ENCODE measurements around the gene CXCL14. TPM values are rescaled to one million over a fixed set of nuclear protein-coding genes. Genes with fewer than 3 reads are reported as not detected.

CXCL14 gene
- total RNA-seq, 1 donor from 2014 or later, result 0.38 TPM

GRCh38 chr5:135584276-135584675 lies 5.5 kb upstream of the CXCL14 start:
- intact Hi-C loops (cut with DNase I), result no loop called here
- no peaks in the 10 kb centered on the region for H3K4me1 ChIP-seq

GRCh38 chr5:135582099-135582781 lies 3.4 kb upstream of the CXCL14 start:
- Histone ChIP-seq H3K4me1 (no peaks in the 10 kb centered on the region), H3K27ac (no peak overlapping the region), H3K9me3 (no peaks in the 10 kb centered on the region), H3K36me3 (no peaks in the 10 kb centered on the region), H3K27me3 (peaks cover 49% of the 10 kb centered on the region), H3K4me3 (no peak overlapping the region)
- ATAC-seq, result no peak
- TF ChIP-seq CTCF (IDR thresholded peaks at IDR 0.05), result no peak
- DNase-seq, result no peak
- intact Hi-C loops (cut with DNase I), result no loop called here

More at GRCh38 chr5:135584276-135584675, 5.5 kb upstream of the CXCL14 start:
- TF ChIP-seq CTCF (IDR thresholded peaks at IDR 0.05), result no peak
- DNase-seq, result no peak
- peaks cover 29% of the 10 kb centered on the region for H3K27me3 ChIP-seq
- no peak overlapping the region for H3K4me3 ChIP-seq
- ATAC-seq, result no peak
- H3K36me3 ChIP-seq, result no peaks in the 10 kb centered on the region
- H3K27ac ChIP-seq, result no peak overlapping the region
- H3K9me3 ChIP-seq, result no peaks in the 10 kb centered on the region

GRCh38 chr5:135578305-135578684 lies 496 bp downstream of the CXCL14 start:
- ATAC-seq, result no peak
- no peaks in the 10 kb centered on the region for H3K4me1 ChIP-seq
- DNase-seq, result no peak
- no peak overlapping the region for H3K4me3 ChIP-seq
- H3K9me3 ChIP-seq, result no peaks in the 10 kb centered on the region
- peaks cover 59% of the 10 kb centered on the region for H3K27me3 ChIP-seq
- H3K27ac ChIP-seq, result no peak overlapping the region
- intact Hi-C loops (cut with DNase I), result no loop called here
- H3K36me3 ChIP-seq, result no peaks in the 10 kb centered on the region
- TF ChIP-seq CTCF (IDR thresholded peaks at IDR 0.05), result no peak

GRCh38 chr5:135577421-135577820 lies 1.4 kb downstream of the CXCL14 start:
- TF ChIP-seq CTCF (IDR thresholded peaks at IDR 0.05), result no peak
- ATAC-seq (no peak), DNase-seq (no peak)
- H3K27ac ChIP-seq, result no peak overlapping the region
- no peaks in the 10 kb centered on the region for H3K9me3 ChIP-seq
- peaks cover 56% of the 10 kb centered on the region for H3K27me3 ChIP-seq
- intact Hi-C loops (cut with DNase I), result no loop called here
- no peaks in the 10 kb centered on the region for H3K36me3 ChIP-seq
- no peaks in the 10 kb centered on the region for H3K4me1 ChIP-seq
- H3K4me3 ChIP-seq, result no peak overlapping the region

GRCh38 chr5:135576075-135576599 lies 2.7 kb downstream of the CXCL14 start:
- no peak for TF ChIP-seq CTCF (IDR thresholded peaks at IDR 0.05)
- intact Hi-C loops (cut with DNase I), result no loop called here
- H3K4me3 ChIP-seq, result no peak overlapping the region
- peaks cover 47% of the 10 kb centered on the region for H3K27me3 ChIP-seq
- H3K27ac ChIP-seq, result no peak overlapping the region
- no peaks in the 10 kb centered on the region for H3K36me3 ChIP-seq
- no peaks in the 10 kb centered on the region for H3K4me1 ChIP-seq
- ATAC-seq, result no peak
- DNase-seq, result no peak
- H3K9me3 ChIP-seq, result no peaks in the 10 kb centered on the region
